Measurements from ENCODE around the gene PLCD3.

The PLCD3 gene, protein sequence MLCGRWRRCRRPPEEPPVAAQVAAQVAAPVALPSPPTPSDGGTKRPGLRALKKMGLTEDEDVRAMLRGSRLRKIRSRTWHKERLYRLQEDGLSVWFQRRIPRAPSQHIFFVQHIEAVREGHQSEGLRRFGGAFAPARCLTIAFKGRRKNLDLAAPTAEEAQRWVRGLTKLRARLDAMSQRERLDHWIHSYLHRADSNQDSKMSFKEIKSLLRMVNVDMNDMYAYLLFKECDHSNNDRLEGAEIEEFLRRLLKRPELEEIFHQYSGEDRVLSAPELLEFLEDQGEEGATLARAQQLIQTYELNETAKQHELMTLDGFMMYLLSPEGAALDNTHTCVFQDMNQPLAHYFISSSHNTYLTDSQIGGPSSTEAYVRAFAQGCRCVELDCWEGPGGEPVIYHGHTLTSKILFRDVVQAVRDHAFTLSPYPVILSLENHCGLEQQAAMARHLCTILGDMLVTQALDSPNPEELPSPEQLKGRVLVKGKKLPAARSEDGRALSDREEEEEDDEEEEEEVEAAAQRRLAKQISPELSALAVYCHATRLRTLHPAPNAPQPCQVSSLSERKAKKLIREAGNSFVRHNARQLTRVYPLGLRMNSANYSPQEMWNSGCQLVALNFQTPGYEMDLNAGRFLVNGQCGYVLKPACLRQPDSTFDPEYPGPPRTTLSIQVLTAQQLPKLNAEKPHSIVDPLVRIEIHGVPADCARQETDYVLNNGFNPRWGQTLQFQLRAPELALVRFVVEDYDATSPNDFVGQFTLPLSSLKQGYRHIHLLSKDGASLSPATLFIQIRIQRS

DNA sequence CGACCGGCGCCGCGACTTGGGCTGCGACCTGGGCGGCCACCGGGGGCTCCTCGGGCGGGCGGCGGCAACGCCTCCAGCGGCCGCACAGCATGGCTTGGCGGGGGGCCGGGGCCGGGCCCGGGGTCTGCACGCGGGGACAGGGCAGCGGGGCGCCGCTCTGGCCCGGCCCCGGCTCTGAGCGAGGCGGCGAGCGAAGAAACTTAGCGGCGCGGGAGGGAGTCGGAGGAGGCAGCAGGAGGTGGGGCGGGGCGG lies at the start of gene PLCD3:
PLCD3 (minus strand) TSS at position 196 of the 252 bp plus-strand sequence; CDS start at position 91, 105 bp downstream.
- no peak for DNase-seq (ENCODE audit: low read depth, low spot score)

DNA sequence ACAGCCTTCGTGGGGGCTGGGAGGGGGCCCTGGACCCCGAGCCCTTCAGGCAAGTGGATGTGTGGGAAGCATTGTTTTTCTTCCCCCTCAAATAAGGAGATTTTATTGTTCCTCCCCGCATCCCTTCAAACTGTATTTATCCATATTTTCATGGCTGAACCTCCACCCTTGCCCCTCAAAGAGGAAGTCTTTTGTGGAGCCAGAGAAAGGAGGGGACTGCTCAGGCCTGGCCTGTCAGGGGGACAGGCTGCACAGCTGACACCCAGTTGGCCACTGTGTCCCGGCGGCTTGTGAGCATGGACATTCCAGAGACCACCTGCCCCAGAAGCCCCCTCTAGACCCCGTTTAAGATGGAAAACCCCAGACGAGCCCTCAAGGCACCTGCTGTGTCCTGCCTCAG lies 45.2 kb upstream of the PLCD3 start:
- no peak for DNase-seq (ENCODE audit: low read depth, low spot score)

DNA sequence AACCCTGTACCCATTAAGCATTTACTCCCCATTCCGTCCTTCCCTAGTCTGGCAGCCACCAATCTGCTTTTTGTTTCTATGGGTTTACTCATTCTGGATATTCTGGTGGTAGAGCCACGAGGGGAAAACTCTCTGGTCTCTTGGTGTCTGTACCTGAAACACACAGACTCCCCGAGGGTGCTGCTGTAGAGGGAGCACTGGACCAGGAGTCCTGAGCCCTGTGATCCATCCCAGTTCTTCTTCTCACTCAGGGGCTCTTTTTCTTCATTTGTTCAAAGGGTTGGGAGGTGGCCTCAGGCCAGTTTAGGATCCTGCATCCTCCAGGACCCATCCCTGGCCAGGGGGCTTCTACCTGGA lies 43.4 kb upstream of the PLCD3 start:
- DNase-seq (ENCODE audit: low read depth, low spot score) = no peak

DNA sequence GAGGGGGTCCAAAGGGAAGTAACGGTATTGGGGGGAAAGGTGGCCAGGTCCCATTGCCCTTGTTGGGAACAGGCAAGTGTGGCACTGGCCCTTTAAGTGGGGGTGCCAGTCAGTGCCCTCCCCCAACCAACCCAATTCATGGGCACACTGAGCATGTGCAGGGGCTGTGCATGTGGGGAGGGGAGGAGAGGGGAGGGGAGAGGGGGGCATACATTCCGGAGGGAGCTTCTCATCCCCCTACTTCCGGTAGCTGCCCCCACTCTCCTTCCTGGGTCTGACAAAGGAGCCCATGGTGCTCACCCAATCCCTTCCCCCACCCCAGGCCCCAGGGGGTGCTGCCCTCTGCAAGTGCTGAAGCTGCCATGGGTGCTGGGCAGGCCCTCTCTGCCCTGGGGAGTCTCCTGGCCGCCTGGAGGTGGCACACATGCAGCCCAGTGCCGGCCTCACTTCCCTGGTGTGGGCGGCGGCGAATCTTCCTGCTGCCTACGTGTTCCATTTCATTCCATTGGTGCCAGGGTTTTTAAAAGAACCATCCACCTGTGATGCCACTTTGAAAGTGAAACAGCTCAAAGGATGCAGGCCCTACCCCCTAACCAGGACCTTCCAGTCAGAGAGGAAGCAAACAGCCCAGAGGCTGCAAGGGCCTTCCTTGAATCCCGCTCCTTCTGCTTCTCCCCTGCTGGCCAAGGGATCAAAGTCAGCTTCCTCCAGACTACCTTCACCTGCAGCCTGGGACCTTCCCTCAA lies 40.4 kb upstream of the PLCD3 start:
- peak; percentile 30 for DNase-seq (ENCODE audit: low read depth, low spot score)

DNA sequence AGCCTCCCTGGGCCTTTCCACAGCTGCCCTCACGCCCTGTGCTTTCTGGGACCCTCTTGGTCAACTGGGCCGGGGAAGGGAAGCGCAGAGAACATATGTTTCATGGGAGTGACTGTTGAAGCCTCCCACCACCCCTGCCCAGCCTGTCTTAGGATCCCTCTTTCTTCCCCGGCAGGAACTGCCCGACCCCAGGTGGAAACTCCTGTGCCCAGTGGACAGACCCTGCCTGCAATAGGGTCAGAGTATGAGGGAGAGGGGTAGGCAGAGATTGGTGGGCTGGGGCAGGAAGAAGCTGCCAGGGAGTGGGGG lies 39.9 kb upstream of the PLCD3 start:
- DNase-seq (ENCODE audit: low read depth, low spot score) = no peak

DNA sequence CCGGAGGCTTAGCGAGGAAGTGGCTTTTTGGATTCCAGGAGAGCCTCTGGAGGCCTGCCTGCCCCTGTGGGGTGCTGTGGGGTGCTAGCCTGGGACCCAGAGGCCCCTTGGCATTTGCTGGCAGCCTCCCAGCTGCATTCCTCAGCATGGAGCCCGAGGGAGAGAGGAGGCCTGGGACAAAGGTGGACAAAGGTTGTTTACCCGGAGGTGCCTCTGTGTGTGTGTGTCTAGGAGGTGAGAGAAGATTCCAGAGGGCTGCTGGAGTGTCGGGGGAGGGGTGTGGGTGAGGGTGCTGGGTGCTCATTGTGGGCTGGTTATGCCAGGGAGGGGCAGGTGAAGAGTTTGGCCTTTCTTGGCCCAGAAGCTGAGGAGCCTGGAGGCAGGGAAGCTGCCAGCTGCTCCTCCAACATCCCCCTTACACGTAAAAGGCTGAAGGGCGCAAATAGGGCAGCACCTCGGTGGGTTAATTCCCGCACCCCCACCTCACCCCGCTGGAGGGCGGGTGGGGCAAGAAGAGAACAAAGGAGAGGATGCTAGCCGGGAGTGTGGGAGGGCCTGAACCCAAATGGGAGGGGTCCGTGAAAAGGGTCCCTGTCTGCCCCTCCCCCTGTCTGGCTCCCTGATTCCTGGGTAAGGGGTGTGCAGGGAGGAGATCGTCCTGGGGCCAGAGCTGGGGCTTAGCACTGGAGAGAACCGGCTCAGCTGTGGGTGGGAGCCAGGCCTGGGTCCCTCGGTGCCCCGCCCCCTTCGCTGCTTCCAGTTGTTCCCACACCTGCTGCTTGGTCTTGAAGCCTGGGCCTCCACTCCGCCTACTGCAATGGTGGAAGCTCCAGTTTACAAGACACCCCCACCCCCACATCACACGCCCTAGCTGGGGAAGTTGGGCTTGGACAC lies 39.3 kb upstream of the PLCD3 start:
- DNase-seq (ENCODE audit: low read depth, low spot score) = no peak

DNA sequence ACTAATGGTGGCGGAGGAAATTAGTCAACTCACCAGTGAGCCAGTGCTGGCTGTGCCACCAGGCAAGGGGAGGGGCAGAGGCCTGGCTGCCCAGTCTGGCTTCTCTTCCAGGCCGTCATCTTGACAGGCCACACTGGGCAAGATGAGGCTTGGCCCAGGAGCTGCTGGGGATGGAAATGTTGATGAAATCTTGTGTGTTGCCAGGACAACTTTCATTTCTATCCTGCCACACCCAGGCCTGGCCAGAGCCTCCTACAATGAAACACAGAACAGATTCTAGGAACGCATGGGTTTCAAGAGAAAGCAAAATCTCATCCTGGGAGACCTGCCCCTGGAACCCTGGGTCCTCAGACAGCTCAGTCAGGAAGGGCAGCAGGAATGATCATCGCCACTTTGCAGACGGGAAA lies 38.6 kb upstream of the PLCD3 start:
- no peak for DNase-seq (ENCODE audit: low read depth, low spot score)

DNA sequence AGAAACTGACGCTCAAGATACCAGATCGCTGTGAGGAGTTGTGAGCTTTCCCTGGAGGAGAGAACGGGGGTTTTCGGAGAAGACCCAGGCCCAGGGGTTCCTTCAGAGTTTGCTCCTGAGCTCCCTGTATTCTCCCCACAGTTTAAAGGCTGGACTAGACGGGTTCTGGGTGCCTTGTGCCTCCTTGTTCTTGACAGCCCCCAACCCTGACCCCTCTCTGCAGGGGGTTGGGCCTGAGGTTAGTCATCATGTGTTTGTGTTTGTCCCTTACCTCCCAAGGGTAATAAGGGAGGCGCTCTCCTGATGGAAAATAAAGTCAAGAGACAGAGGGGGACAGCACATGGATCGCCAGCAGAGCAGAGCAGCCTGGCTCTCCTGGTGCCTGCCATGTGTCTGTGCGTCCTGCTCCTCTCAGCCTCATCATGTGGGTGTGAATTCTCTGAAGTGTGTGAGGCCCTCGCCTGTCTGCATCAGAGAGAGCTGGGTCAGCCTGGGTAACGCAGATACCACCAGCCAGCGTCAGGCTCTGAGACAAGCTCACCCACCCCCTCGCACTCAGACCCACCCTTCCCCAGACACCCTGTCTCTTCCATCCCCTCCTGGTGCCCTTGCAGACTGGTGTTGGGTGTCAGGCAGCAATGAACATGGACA lies 38.1 kb upstream of the PLCD3 start:
- no peak for DNase-seq (ENCODE audit: low read depth, low spot score)

DNA sequence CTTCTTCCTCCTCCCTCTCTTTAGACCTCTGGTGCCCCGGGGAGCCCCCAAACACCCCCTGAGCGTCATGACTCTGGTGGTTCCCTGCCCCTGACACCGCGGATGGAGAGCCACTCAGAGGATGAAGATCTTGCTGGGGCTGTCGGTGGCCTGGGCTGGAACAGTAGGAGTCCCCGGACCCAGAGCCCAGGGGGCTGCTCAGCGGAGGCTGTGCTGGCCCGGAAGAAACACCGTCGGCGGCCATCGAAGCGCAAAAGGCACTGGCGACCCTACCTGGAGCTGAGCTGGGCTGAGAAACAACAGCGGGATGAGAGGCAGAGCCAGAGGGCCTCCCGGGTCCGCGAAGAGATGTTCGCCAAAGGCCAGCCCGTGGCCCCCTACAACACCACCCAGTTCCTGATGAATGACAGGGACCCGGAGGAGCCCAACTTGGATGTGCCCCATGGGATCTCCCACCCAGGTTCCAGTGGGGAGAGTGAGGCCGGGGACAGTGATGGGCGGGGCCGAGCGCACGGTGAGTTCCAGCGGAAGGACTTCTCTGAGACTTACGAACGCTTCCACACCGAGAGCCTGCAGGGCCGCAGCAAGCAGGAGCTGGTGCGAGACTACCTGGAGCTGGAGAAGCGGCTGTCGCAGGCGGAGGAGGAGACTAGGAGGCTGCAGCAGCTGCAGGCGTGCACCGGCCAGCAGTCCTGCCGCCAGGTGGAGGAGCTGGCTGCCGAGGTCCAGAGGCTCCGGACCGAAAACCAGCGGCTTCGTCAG lies 36.9 kb upstream of the PLCD3 start:
- DNase-seq (ENCODE audit: low read depth, low spot score) = no peak

DNA sequence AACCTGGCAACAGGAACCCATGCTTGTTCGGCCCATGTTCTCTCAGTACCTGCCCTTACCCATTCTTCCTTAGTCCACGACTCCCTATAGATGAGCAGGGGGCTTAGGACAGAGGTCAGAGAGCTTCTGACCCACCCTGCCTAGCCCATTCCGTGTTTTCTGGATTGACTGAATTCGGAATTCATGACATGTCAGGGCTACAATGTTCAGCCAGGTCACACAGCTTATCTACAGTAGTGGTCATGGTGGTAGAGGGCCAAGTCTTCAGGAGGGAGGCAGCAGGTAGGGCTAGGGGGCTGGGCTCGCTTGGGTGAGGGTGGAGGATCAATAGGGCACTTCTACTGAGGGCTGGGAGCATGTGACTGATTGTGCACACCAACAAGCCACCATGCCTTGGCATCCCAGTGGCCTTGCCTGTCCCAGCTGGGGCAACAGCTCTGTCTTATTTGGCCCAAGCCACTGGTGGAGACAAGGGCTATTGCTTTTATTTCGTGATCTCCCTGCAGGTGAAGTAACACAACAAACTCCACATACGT lies 32.5 kb upstream of the PLCD3 start:
- no peak for DNase-seq (ENCODE audit: low read depth, low spot score)

DNA sequence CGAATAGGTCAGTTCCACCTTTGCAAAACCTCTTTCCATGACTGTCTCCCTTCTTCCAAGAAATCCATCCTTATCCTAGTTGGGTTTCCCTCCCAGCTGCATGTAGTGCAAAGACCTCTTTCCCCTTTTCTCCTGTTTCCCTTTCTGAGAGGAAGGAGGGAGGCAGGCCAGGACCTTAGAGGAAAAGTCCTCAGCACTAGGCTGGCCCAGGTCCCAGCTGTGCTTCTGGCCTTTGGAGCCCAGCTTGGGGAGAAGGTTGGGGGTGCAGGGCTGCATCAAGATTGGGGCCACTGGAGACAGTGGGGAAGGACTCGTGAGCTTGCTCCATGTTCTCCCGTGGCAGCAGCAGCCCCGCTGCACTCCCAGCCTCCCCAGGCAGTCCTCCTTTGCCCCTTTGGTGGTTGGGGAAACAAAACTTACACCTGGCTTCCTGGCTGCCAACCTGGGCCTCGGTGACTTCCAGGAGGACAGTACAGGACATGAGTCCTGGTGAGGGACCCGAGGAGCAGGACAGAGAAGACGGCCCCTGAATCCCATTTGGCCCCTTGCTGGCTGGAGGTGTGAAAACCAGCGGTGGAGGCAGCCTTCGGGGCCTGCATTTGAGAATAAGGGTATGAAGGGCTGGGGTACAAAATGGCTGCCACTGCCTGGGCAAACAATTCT lies 29.8 kb upstream of the PLCD3 start:
- DNase-seq (ENCODE audit: low read depth, low spot score) = no peak

DNA sequence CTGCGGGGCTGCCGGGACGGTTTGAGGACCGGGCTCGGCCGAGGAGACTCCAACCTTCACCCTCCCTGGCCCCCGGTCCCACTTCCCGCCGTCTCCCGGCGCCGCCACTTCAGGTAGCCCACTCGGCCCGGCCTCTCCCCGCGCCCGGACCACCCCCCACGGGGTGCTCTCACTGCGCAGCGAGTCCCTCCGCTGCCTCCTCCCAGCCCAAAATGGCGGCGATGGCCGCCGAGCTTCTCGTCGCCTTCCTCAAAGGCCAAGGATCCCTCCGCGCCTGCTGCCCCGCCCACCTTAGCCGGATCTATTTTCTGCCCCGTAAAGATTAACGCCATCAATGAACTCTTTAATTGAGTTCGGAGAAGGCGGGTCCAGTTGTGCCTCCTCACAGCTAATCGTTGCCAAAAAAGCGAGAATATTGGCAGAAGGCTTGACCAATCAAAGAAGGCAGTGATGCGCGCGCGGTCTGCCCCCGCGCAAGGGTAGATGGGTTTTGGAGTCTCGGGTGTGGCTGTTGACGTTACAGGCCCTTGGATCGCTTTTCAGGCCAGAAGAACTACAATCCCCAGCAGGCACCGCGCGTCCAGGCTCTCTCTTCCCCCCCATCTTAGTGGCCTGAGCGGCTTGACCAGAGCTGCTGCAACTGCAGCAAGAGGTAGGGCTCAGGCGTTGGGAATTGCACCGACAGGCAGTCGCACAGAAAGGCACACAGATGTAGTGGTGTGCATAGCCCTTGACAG lies 29.1 kb upstream of the PLCD3 start, which contains the start of gene HEXIM2:
HEXIM2 (plus strand) TSS at position 588 of the 737 bp plus-strand sequence. CDS start 919 bp downstream, outside the sequence.
- DNase-seq (ENCODE audit: low read depth, low spot score) = peak; percentile 97

DNA sequence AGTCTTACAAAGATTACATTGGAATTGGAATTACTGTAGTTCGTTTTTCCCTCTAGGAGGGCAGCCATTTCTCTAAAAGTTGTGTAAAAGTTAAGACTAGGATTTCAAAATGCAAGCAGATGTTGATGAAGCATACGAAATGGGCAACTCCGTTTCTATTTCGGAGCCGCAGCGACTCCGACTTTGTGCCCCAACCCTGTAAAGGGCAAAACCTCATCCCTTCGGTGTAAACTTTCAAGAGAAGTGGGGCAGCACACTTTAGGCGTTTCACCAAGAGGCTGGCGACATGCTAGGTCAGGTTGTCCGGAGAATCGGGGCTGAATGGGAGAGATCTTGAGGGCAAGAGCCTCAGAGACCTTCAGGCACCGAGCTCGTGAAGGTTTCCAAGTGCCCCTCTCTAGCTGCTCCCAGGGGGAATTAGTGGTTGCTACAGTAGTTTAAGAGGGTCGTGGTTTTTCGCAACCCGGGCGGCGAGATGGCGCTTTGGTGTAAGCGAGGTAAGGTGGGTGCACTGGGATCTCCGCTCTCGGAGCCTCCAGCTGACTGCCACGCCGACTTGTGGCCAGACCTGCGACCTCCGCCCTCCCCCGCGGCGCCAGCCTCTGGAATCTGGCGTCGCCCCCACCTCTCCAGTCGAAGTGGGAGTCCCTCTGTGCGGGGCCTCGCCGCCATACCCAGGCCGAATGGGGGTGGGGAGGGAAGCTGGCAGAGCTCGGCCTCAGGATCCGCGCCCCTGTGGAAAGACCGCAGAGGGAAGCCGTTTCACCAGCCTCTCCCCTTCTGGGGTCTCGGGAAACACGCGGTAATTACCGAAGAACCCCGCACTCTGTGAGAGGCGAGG lies 28.4 kb upstream of the PLCD3 start:
- DNase-seq (ENCODE audit: low read depth, low spot score) = peak; percentile 30

DNA sequence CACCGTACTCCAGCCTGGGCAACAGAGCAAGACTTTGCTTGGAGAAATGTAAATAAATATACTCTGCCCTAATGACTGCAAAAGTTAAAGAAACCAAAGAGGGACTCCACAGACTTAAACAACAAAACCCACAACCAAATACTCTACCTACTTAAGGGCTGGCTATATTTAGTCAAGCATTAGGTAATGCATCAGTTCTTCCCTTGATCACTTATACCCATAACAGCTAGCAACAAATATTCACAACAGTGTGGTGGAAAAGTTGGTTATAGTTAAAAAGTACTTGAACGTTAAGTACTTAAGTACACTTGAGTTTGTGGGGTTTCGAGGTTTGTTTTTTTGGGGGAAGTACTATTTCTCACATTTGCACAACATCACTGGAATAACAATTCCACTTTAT lies 23.9 kb upstream of the PLCD3 start:
- DNase-seq (ENCODE audit: low read depth, low spot score) = no peak

DNA sequence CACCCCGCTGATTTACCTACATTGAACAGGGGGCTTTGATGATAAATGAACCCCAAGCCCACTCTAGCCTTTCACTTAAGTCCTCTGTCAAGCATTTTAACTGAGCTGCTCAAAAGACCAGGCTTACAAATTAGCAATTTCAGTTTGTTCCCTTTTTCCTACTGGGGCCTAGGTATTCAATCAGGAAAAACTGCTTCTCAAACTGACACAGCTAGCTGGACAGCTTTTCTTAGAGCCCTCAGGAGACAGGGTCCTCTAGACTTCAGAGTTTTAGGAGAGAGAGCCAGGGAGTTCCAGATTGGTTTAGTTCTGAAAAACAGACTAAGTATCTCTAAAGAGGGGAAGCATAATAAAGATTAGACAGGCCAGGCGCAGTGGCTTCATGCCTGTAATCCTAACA lies 23.2 kb upstream of the PLCD3 start:
- DNase-seq (ENCODE audit: low read depth, low spot score) = no peak

DNA sequence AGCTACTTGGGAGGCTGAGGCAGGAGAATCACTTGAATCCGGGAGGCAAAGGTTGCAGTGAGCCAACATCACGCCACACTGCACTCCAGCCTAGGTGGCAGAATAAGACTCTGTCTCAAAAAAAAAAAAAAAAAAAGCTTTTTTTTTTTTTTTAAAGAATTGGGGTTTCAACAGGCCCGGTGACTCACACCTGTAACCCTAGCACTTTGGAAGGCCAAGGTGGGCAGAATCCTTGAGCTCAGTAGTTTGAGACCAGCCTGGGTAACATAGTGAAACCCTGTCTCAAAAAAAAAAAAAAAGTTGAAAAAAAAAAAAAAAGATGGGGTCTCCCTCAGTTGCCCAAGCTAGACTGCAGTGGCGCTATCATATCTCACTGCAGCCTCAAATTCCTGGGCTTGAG lies 22.7 kb upstream of the PLCD3 start:
- no peak for DNase-seq (ENCODE audit: low read depth, low spot score)

DNA sequence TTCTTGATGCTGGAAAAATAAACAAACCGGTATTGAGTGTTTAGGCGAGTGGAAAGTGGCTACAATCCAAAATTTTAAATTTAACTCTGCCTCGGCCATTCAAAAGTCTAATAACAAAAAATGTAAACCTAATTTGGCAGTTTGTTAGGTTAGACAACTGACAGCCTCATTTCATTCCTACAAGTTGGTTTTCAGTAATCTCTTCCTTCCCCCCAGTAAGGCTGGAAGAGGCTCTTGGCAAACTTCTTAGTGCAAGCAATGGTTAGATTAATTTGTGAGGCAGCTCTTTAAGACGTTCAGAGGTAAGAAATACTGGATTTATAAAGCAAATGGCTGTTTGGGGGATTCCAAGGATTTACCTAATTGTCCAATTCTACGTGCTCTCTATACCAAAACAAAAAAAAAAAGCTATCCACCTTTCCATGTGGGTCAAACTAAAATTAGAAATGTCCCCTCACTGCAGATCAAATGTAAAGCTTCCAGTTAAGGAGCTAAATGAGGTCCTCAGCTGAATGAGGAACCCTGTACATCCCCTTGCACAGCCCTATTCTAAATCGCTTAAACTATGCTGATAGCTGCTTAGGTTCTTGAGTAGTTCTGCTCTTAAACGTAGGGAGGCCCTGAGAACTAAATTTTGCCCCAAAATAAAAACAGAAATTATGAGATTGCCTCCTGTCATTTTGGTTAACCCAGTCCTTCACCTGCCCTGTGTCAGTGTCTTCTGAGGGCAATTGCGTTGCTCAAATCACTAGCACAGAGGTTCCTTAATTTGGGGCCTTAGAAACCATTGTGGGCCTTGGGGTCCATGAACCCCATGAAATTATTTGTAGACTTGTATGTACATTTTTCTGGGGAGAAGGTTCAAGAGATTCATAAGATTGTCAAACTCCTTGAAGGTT lies 18.8 kb upstream of the PLCD3 start:
- DNase-seq (ENCODE audit: low read depth, low spot score) = no peak

All from activated naive CD8-positive, alpha-beta T cell treated with anti-CD3 and anti-CD28 coated beads, Interleukin-2, amount 50 U/mL, for 16 hours (primary cell).